Stimulated activated CD4-positive, alpha-beta T cell treated with anti-CD3 and anti-CD28 coated beads, Interleukin-1b, Interleukin-23, amount 100 ng/mL, for 48 hours (primary cell): ENCODE results near the gene PROZ.

ENCODE experiments used
- DNase-seq: peaks from one replicate; pipeline ENCODE4 v3.0.0-alpha.2; 2020

The PROZ gene

GRCh38 chr13:113209336-113209758 is 50.9 kb downstream of the PROZ start, which contains the start of gene CUL4A:
TSS of gene CUL4A (plus strand) at chr13:113209613. CDS start at chr13:113209628, 15 bp downstream.
- DNase-seq, result peak; percentile 70

GRCh38 chr13:113209759-113210421 is 51.4 kb downstream of the PROZ start:
- DNase-seq, result peak; percentile 76

- DNase-seq, result no peak
These were observed 52.4 kb downstream of the PROZ start for GRCh38 chr13:113210833-113211232.

- DNase-seq, result peak; percentile 39
These were observed 53.3 kb downstream of the PROZ start for GRCh38 chr13:113211774-113212173.

- peak; percentile 20 for DNase-seq
These were observed 58.0 kb downstream of the PROZ start for GRCh38 chr13:113216254-113217048.

GRCh38 chr13:113218586-113218985 is 60.1 kb downstream of the PROZ start:
- no peak for DNase-seq

- no peak for DNase-seq
These were observed 61.0 kb downstream of the PROZ start for GRCh38 chr13:113219256-113219940.

GRCh38 chr13:113220141-113220598 is 61.7 kb downstream of the PROZ start:
- no peak for DNase-seq

GRCh38 chr13:113220877-113221276 is 62.4 kb downstream of the PROZ start:
- no peak for DNase-seq
